HCT116 (cell line): Measurements from ENCODE around the gene PTGIS. TPM values are rescaled to one million over a fixed set of nuclear protein-coding genes. Genes with fewer than 3 reads are reported as not detected.

Experiments
- ATAC-seq: fragments of 200-7000 bp; cut with Tn5 transposase; 2 replicates; pipeline ENCODE4 v1.9.1; 2020; ENCODE audit warnings: mild to moderate bottlenecking, moderate library complexity
- BruUV-seq: library from RNA; stranded (reverse); fragments of 400-500 nt; replicated peaks from 2 replicates; lab custom pipeline; 2021; lab: Mats Ljungman, UMichigan
- CTCF ChIA-PET: fragments of 300-600 bp; sonication (Branson Sonifier 250); formaldehyde crosslinking; loops from one replicate; lab custom pipeline; 2021; ENCODE audit warnings: antibody characterized with exemption; lab: Charles Lee
- POLR2A ChIA-PET: fragments of 300-600, 350-600 bp; sonication (Branson Sonifier 250); formaldehyde crosslinking; loops from one replicate; lab custom pipeline; 2021; ENCODE audit warnings: antibody characterized with exemption; lab: Charles Lee
- RAD21 ChIA-PET, 2 experiments: fragments of 300-600 bp; sonication (Branson Sonifier 250); formaldehyde crosslinking; loops; one replicate each; lab custom pipeline; 2023; ENCODE audit warnings: low total read pairs in 2 of 2; ENCODE audit not compliant: uncharacterized antibody in 2 of 2, unreplicated experiment in 2 of 2, low non-redundant PET in 1 of 2; lab: Charles Lee
- DNase-seq: peaks from one replicate; pipeline ENCODE4 v3.0.0-alpha.2; 2010; ENCODE audit warnings: low read depth, low spot score
- H2AFZ ChIP-seq: fragments of 200-600 bp; shearing (Covaris generic), sonication (generic); 2 replicates; pipeline ENCODE4 v1.6.1; 2017; ENCODE audit warnings: low read depth, mixed run types, mixed read lengths, antibody characterized with exemption, low read length; ENCODE audit not compliant: poor library complexity, severe bottlenecking
- H3K27ac ChIP-seq: 2 replicates; pipeline ENCODE4 v1.5.1; 2012; ENCODE audit warnings: low read depth, low read length
- H3K27me3 ChIP-seq: fragments of 200-600 bp; sonication (generic); 2 replicates; pipeline ENCODE4 v1.6.1; 2016; ENCODE audit warnings: mixed run types, low read length, mixed read lengths; ENCODE audit not compliant: insufficient read depth
- H3K36me3 ChIP-seq, 2 experiments: fragments of 200-500 bp in 1 of 2; fragments of 200-600 bp in 1 of 2; sonication (Bioruptor generic) in 1 of 2; sonication (generic) in 1 of 2; 2 replicates each; pipeline versions ENCODE4 v1.5.1 to v1.6.1; 2014 to 2016; ENCODE audit warnings: low read length in 2 of 2, inconsistent platforms in 1 of 2, mixed read lengths in 1 of 2, mixed run types in 1 of 2; ENCODE audit not compliant: insufficient read depth in 2 of 2, control insufficient read depth in 1 of 2
- H3K4me1 ChIP-seq, 2 experiments: fragments of 200-600 bp in 1 of 2; sonication (generic) in 1 of 2; 2 replicates each; pipeline versions ENCODE4 v1.5.1 to v1.6.1; 2012 to 2017; ENCODE audit warnings: low read length in 2 of 2, inconsistent platforms in 1 of 2, mild to moderate bottlenecking in 1 of 2, mixed read lengths in 1 of 2, mixed run types in 1 of 2, moderate library complexity in 1 of 2; ENCODE audit not compliant: insufficient read depth in 2 of 2, control insufficient read depth in 1 of 2
- H3K4me2 ChIP-seq: fragments of 200-600 bp; sonication (generic); 2 replicates; pipeline ENCODE4 v1.6.1; 2017; ENCODE audit warnings: mixed run types, low read length, mixed read lengths
- H3K4me3 ChIP-seq, 2 experiments: fragments of 200-600 bp in 1 of 2; sonication (generic) in 1 of 2; replicated peaks in 1 of 2; 2 replicates each; pipeline ENCODE4 v1.5.1; 2011 to 2016; ENCODE audit warnings: low read length in 2 of 2, control low read depth in 1 of 2, low read depth in 1 of 2, mild to moderate bottlenecking in 1 of 2, mixed read lengths in 1 of 2, mixed run types in 1 of 2
- H3K79me2 ChIP-seq: fragments of 200-600 bp; sonication (generic); 2 replicates; pipeline ENCODE4 v1.6.1; 2017; ENCODE audit warnings: mild to moderate bottlenecking, mixed run types, low read length, moderate library complexity, mixed read lengths; ENCODE audit not compliant: insufficient read depth
- H3K9ac ChIP-seq: fragments of 200-600 bp; sonication (generic); 2 replicates; pipeline ENCODE4 v1.6.1; 2016; ENCODE audit warnings: low read length, mixed read lengths
- H3K9me2 ChIP-seq: fragments of 200-600 bp; sonication (generic), shearing (Covaris generic); 2 replicates; pipeline ENCODE4 v1.6.1; 2017; ENCODE audit warnings: mixed run types, mild to moderate bottlenecking, moderate library complexity; ENCODE audit not compliant: insufficient read depth
- H3K9me3 ChIP-seq, 2 experiments: fragments of 200-500 bp in 1 of 2; fragments of 200-600 bp in 1 of 2; sonication (Bioruptor generic) in 1 of 2; sonication (generic) in 1 of 2; 2 replicates each; pipeline ENCODE4 v1.6.1; 2014 to 2017; ENCODE audit warnings: low read length in 2 of 2, mixed read lengths in 2 of 2, inconsistent platforms in 1 of 2, low read depth in 1 of 2, mild to moderate bottlenecking in 1 of 2, mixed run types in 1 of 2, moderate library complexity in 1 of 2; ENCODE audit not compliant: control insufficient read depth in 1 of 2, insufficient read depth in 1 of 2
- H4K20me1 ChIP-seq: fragments of 200-600 bp; sonication (generic), shearing (Covaris generic); 2 replicates; pipeline ENCODE4 v1.6.1; 2017; ENCODE audit warnings: mixed run types, mild to moderate bottlenecking, moderate library complexity; ENCODE audit not compliant: insufficient read depth
- CBX3 ChIP-seq: IDR thresholded peaks from 2 replicates; pipeline ENCODE4 v1.6.1; 2012; ENCODE audit warnings: low read depth
- CEBPB ChIP-seq: IDR thresholded peaks from 2 replicates; pipeline ENCODE4 v1.6.1; 2012; ENCODE audit warnings: low read depth
- CTCF ChIP-seq, 3 experiments: fragments of 200-600 bp in 1 of 3; sonication (generic) in 1 of 3; IDR thresholded peaks in 2 of 3; conservative IDR thresholded peaks in 1 of 3; 2 replicates each; pipeline ENCODE4 v1.5.1; 2012 to 2017; ENCODE audit warnings: low read depth in 2 of 3, low read length in 2 of 3, antibody characterized with exemption in 1 of 3, borderline replicate concordance in 1 of 3, control low read depth in 1 of 3, mild to moderate bottlenecking in 1 of 3, mixed read lengths in 1 of 3, mixed run types in 1 of 3, moderate library complexity in 1 of 3; ENCODE audit not compliant: insufficient read depth in 1 of 3
- ELF1 ChIP-seq: IDR thresholded peaks from 2 replicates; pipeline ENCODE4 v1.6.1; 2012; ENCODE audit warnings: low read depth, borderline replicate concordance
- EZH2 ChIP-seq: fragments of 200-600 bp; sonication (generic); IDR thresholded peaks from 2 replicates; pipeline ENCODE4 v1.6.1; 2017; ENCODE audit warnings: antibody characterized with exemption, mixed run types
- EZH2phosphoT487 ChIP-seq: fragments of 200-600 bp; IDR thresholded peaks from 2 replicates; pipeline ENCODE4 v1.6.1; 2018; ENCODE audit warnings: antibody characterized with exemption, borderline replicate concordance
- JUND ChIP-seq: IDR thresholded peaks from 2 replicates; pipeline ENCODE4 v1.6.1; 2012
- POLR2A ChIP-seq: IDR thresholded peaks from 2 replicates; pipeline ENCODE4 v1.7.0; 2011; ENCODE audit warnings: borderline replicate concordance; ENCODE audit not compliant: insufficient read depth, insufficient read length; ENCODE audit errors: extremely low read depth
- POLR2AphosphoS5 ChIP-seq: IDR thresholded peaks from 2 replicates; pipeline ENCODE4 v1.6.1; 2011; ENCODE audit warnings: mild to moderate bottlenecking, low read depth, low read length, moderate library complexity
- RAD21 ChIP-seq: IDR thresholded peaks from 2 replicates; pipeline ENCODE4 v1.6.1; 2012; ENCODE audit warnings: low read depth, mild to moderate bottlenecking
- SRF ChIP-seq: IDR thresholded peaks from 2 replicates; pipeline ENCODE4 v1.6.1; 2012; ENCODE audit warnings: low read depth
- YY1 ChIP-seq: IDR thresholded peaks from 2 replicates; pipeline ENCODE4 v1.6.1; 2011; ENCODE audit warnings: low read length, low read depth, moderate library complexity, mild to moderate bottlenecking; ENCODE audit not compliant: insufficient replicate concordance; ENCODE audit errors: extremely low read depth
- ZBTB33 ChIP-seq: IDR thresholded peaks from 2 replicates; pipeline ENCODE4 v1.6.1; 2011; ENCODE audit warnings: mild to moderate bottlenecking, low read length, moderate library complexity; ENCODE audit not compliant: insufficient replicate concordance; ENCODE audit errors: extremely low read depth
- ZFX ChIP-seq: fragments of 450-650 bp; IDR thresholded peaks from 2 replicates; pipeline ENCODE4 v1.6.1; 2017
- intact Hi-C: fragments of 100-400 bp; cut with micrococcal nuclease; formaldehyde crosslinking; loops from 2 replicates; pipeline ENCODE4 v1.10.0; 2022
- total RNA-seq: library from RNA; stranded (reverse); gene quantifications from one replicate; pipeline ENCODE4 v1.2.1, GENCODE V29; 2021; ENCODE audit not compliant: unreplicated experiment

Gene PTGIS
- total RNA-seq, 1 experiment from 2014 or later = 0.25 TPM

- RAD21 ChIA-PET = no interaction called here
- Histone ChIP-seq H3K4me3 (no peak overlapping the region), H4K20me1 (no peaks in the 10 kb centered on the region), H3K27me3 (no peaks in the 10 kb centered on the region), H3K9me2 (no peaks in the 10 kb centered on the region), H3K36me3 (no peaks in the 10 kb centered on the region), H2AFZ (no peak overlapping the region), H3K4me2 (no peak overlapping the region), H3K4me1 (peaks cover 1 to 11% of the 10 kb centered on the region in 2 experiments; a peak in 3 of 4 replicates), H3K9ac (no peak overlapping the region), H3K27ac (no peak overlapping the region), H3K79me2 (no peaks in the 10 kb centered on the region), H3K9me3 (no peaks in the 10 kb centered on the region)
- CTCF ChIA-PET = no interaction called here
- BruUV-seq = no TSS peak
- intact Hi-C loops = no loop called here
- DNase-seq (no peak), ATAC-seq (no peak)
- POLR2A ChIA-PET = no interaction called here
- TF ChIP-seq EZH2phosphoT487 (no peak), CEBPB (no peak), CTCF (IDR thresholded peaks at IDR 0.05 in 2 of 3, conservative IDR thresholded peaks at IDR 0.05 in 1 of 3; ENCODE audit: borderline replicate concordance in 1 of 3, insufficient read depth in 1 of 3, low read depth in 2 of 3, low read length in 2 of 3) (no peak), SRF (no peak), CBX3 (no peak), ZBTB33 (no peak), POLR2AphosphoS5 (no peak), ELF1 (no peak), ZFX (no peak), YY1 (no peak), RAD21 (no peak), JUND (no peak), POLR2A (no peak), EZH2 (no peak)
Measured at GRCh38 chr20:49616154-49617007, 48.4 kb upstream of the PTGIS start.
